Gastroesophageal sphincter (tissue), 3 donors: ENCODE results near the gene ALG10.
"Not testable (repeated sequence)": the region's sequence is repeated elsewhere in the genome, so short reads cannot be mapped to it uniquely, and the experiment has no call there.

Experiments used
- POLR2A ChIP-seq, 2 donors: fragments of 450-650 bp; IDR thresholded peaks; one replicate each; pipeline ENCODE4 v1.6.1; 2017; ENCODE audit warnings: antibody characterized with exemption in 2 of 2, mild to moderate bottlenecking in 2 of 2, moderate library complexity in 1 of 2
- POLR2AphosphoS5 ChIP-seq: sonication (generic); formaldehyde crosslinking; IDR thresholded peaks from one replicate; pipeline ENCODE4 v1.6.1; 2017; ENCODE audit warnings: antibody characterized with exemption
- TF ChIP-seq, protein P1 (sequence below), 4 experiments: fragments of 200-600 bp in 2 of 4; fragments of 450-650 bp in 2 of 4; sonication (generic) in 1 of 4; IDR thresholded peaks; one replicate each; pipeline ENCODE4 v1.5.1; 2017 to 2019; ENCODE audit warnings: antibody characterized with exemption in 4 of 4, mild to moderate bottlenecking in 2 of 4, moderate library complexity in 2 of 4

DNA sequence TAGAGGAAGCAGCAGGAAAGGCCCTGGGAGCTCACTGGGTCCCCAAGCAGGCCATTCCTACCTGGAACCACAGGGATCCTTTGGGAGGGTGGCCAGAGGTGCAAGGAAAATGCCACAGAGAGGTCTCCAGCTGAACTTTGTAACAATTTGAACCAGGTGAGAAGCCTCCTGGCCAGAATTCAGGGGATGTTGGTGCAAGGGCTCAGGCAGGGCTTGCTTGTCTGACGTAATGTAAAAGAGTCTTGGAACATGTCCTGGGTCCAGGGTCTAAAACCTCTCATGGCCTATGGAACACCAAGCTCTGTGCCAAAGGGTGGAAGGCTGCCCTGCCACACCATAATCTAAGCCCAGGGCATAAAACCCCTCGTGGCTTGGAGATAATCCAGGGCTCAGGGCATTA is 25.6 kb downstream of the ALG10 start:
- TF ChIP-seq, protein P1, sequence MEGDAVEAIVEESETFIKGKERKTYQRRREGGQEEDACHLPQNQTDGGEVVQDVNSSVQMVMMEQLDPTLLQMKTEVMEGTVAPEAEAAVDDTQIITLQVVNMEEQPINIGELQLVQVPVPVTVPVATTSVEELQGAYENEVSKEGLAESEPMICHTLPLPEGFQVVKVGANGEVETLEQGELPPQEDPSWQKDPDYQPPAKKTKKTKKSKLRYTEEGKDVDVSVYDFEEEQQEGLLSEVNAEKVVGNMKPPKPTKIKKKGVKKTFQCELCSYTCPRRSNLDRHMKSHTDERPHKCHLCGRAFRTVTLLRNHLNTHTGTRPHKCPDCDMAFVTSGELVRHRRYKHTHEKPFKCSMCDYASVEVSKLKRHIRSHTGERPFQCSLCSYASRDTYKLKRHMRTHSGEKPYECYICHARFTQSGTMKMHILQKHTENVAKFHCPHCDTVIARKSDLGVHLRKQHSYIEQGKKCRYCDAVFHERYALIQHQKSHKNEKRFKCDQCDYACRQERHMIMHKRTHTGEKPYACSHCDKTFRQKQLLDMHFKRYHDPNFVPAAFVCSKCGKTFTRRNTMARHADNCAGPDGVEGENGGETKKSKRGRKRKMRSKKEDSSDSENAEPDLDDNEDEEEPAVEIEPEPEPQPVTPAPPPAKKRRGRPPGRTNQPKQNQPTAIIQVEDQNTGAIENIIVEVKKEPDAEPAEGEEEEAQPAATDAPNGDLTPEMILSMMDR (IDR thresholded peaks at IDR 0.05), result not testable (repeated sequence)
- not testable (repeated sequence) for TF ChIP-seq POLR2AphosphoS5; POLR2A (IDR thresholded peaks at IDR 0.05)
